22Rv1 (cell line): ENCODE data around the gene TRAIP.

Experiments used
- CTCF ChIP-seq: fragments of 450-650 bp; IDR thresholded peaks from 2 replicates; pipeline ENCODE4 v1.5.1; 2017; ENCODE audit warnings: mild to moderate bottlenecking
- ZFX ChIP-seq: fragments of 450-650 bp; IDR thresholded peaks from 2 replicates; pipeline ENCODE4 v1.6.1; 2017; ENCODE audit warnings: antibody characterized with exemption, borderline replicate concordance

GRCh38 chr3:49877716-49878115 is 21.4 kb upstream of the TRAIP start:
- TF ChIP-seq CTCF: no peak
- no peak for TF ChIP-seq ZFX
